Upper lobe of left lung (tissue), 4 donors: ENCODE results near the gene HPX.

Experiments used
- CTCF ChIP-seq, 6 experiments: fragments of 450-650 bp in 4 of 6; fragments of 200-600 bp in 2 of 6; sonication (generic) in 2 of 6; IDR thresholded peaks; one replicate each; pipeline ENCODE4 v1.5.1; 2016 to 2019; ENCODE audit warnings: antibody characterized with exemption in 6 of 6
- EP300 ChIP-seq, 4 donors: sonication (generic); formaldehyde crosslinking; IDR thresholded peaks; one replicate each; pipeline ENCODE4 v1.5.1; 2017; ENCODE audit warnings: antibody characterized with exemption in 4 of 4, control low read depth in 2 of 4
- POLR2A ChIP-seq, 4 donors: fragments of 450-650 bp; IDR thresholded peaks; one replicate each; pipeline ENCODE4 v1.5.1; 2016 to 2017; ENCODE audit warnings: antibody characterized with exemption in 4 of 4, mild to moderate bottlenecking in 2 of 4
- POLR2AphosphoS5 ChIP-seq, 2 donors: sonication (generic); formaldehyde crosslinking; IDR thresholded peaks; one replicate each; pipeline ENCODE4 v1.5.1; 2017; ENCODE audit warnings: antibody characterized with exemption in 2 of 2

- no peak for TF ChIP-seq CTCF (IDR thresholded peaks at IDR 0.05)
- TF ChIP-seq POLR2A (IDR thresholded peaks at IDR 0.05): no peak
- TF ChIP-seq POLR2AphosphoS5 (IDR thresholded peaks at IDR 0.05): no peak
- TF ChIP-seq EP300 (IDR thresholded peaks at IDR 0.05): no peak
Observed at GRCh38 chr11:6411594-6412031, 29.2 kb downstream of the HPX start.
